ENCODE data around the gene ALDH1A3.

The ALDH1A3 gene

GRCh38 chr15:100902436-100903167 lies 23.0 kb downstream of the ALDH1A3 start:
- DNase-seq: no peak

GRCh38 chr15:100903168-100903554 lies 23.5 kb downstream of the ALDH1A3 start:
- no peak for DNase-seq

GRCh38 chr15:100905850-100906249 lies 26.2 kb downstream of the ALDH1A3 start:
- DNase-seq: no peak

GRCh38 chr15:100908466-100908865 lies 28.8 kb downstream of the ALDH1A3 start:
- no peak for DNase-seq

GRCh38 chr15:100909565-100909964 lies 29.9 kb downstream of the ALDH1A3 start:
- no peak for DNase-seq

GRCh38 chr15:100909989-100910955 lies 30.6 kb downstream of the ALDH1A3 start:
- DNase-seq: no peak

GRCh38 chr15:100911086-100911485 lies 31.5 kb downstream of the ALDH1A3 start:
- DNase-seq: no peak

- DNase-seq: no peak
Measured at GRCh38 chr15:100913961-100914360, 34.3 kb downstream of the ALDH1A3 start.

GRCh38 chr15:100914876-100915275 lies 35.2 kb downstream of the ALDH1A3 start:
- DNase-seq: peak; percentile 32

- peak; percentile 83 for DNase-seq
Measured at GRCh38 chr15:100918034-100918689, 38.5 kb downstream of the ALDH1A3 start.

GRCh38 chr15:100918690-100919480 lies 39.3 kb downstream of the ALDH1A3 start, which contains the start of gene LRRK1:
Gene LRRK1 (plus strand): TSS chr15:100919357. CDS start chr15:100924633, 5,276 bp downstream.
- peak; percentile 30 for DNase-seq

GRCh38 chr15:100919481-100920405 lies 40.1 kb downstream of the ALDH1A3 start:
- DNase-seq: peak; percentile 39

- DNase-seq: no peak
Measured at GRCh38 chr15:100920516-100921135, 41.0 kb downstream of the ALDH1A3 start.

- no peak for DNase-seq
Measured at GRCh38 chr15:100922192-100923040, 42.8 kb downstream of the ALDH1A3 start.

GRCh38 chr15:100923076-100923475 lies 43.4 kb downstream of the ALDH1A3 start:
- DNase-seq: no peak

- no peak for DNase-seq
Measured at GRCh38 chr15:100923902-100924301, 44.3 kb downstream of the ALDH1A3 start.

GRCh38 chr15:100924436-100924835 lies 44.8 kb downstream of the ALDH1A3 start:
- DNase-seq: no peak

- no peak for DNase-seq
Measured at GRCh38 chr15:100925480-100925879, 45.8 kb downstream of the ALDH1A3 start.

- no peak for DNase-seq
Measured at GRCh38 chr15:100926258-100926657, 46.6 kb downstream of the ALDH1A3 start.

All from 8988T (cell line).